HG03159 (cell line): ENCODE results near the gene ATF6.
"Not testable (repeated sequence)": the region's sequence is repeated elsewhere in the genome, so short reads cannot be mapped to it uniquely, and the experiment has no call there.

ENCODE experiments used
- ATAC-seq: cut with Tn5 transposase; IDR thresholded peaks from one replicate; pipeline ENCODE4 v1.9.1; 2021; ENCODE audit warnings: mild to moderate bottlenecking, moderate library complexity; ENCODE audit not compliant: unreplicated experiment

ATF6 gene

GRCh38 chr1:161825831-161826230 is 59.7 kb downstream of the ATF6 start:
- no peak for ATAC-seq

- ATAC-seq, result no peak
These were observed 60.4 kb downstream of the ATF6 start for GRCh38 chr1:161826478-161826877.

GRCh38 chr1:161827786-161828185 is 61.7 kb downstream of the ATF6 start:
- no peak for ATAC-seq

- not testable (repeated sequence) for ATAC-seq
These were observed 66.3 kb downstream of the ATF6 start for GRCh38 chr1:161832299-161832907.

- ATAC-seq, result no peak
These were observed 68.9 kb downstream of the ATF6 start for GRCh38 chr1:161834967-161835550.

- ATAC-seq, result no peak
These were observed 69.9 kb downstream of the ATF6 start for GRCh38 chr1:161836018-161836417.

GRCh38 chr1:161838362-161838761 is 72.2 kb downstream of the ATF6 start:
- no peak for ATAC-seq

- no peak for ATAC-seq
These were observed 72.8 kb downstream of the ATF6 start for GRCh38 chr1:161838885-161839284.

- ATAC-seq, result no peak
These were observed 73.5 kb downstream of the ATF6 start for GRCh38 chr1:161839591-161839990.

GRCh38 chr1:161840363-161840762 is 74.2 kb downstream of the ATF6 start:
- ATAC-seq, result no peak

GRCh38 chr1:161843156-161843555 is 77.0 kb downstream of the ATF6 start:
- ATAC-seq, result no peak

GRCh38 chr1:161844696-161845095 is 78.6 kb downstream of the ATF6 start:
- ATAC-seq, result no peak

- no peak for ATAC-seq
These were observed 82.6 kb downstream of the ATF6 start for GRCh38 chr1:161848676-161849075.

GRCh38 chr1:161849518-161849917 is 83.4 kb downstream of the ATF6 start:
- no peak for ATAC-seq

- no peak for ATAC-seq
These were observed 89.1 kb downstream of the ATF6 start for GRCh38 chr1:161855260-161855659.

GRCh38 chr1:161858271-161858670 is 92.2 kb downstream of the ATF6 start:
- no peak for ATAC-seq

GRCh38 chr1:161863549-161863948 is 97.4 kb downstream of the ATF6 start:
- ATAC-seq, result no peak

GRCh38 chr1:161864577-161864976 is 98.5 kb downstream of the ATF6 start:
- ATAC-seq, result no peak

- no peak for ATAC-seq
These were observed 100.1 kb downstream of the ATF6 start for GRCh38 chr1:161866241-161866640.

GRCh38 chr1:161868832-161869231 is 102.7 kb downstream of the ATF6 start:
- ATAC-seq, result no peak

GRCh38 chr1:161869291-161869690 is 103.2 kb downstream of the ATF6 start:
- no peak for ATAC-seq

- no peak for ATAC-seq
These were observed 106.4 kb downstream of the ATF6 start for GRCh38 chr1:161872506-161872905.

GRCh38 chr1:161879261-161879660 is 113.1 kb downstream of the ATF6 start:
- ATAC-seq, result no peak
